ENCODE measurements around the gene KLK1.

GRCh38 chr19:50799547-50799851 is 24.1 kb downstream of the KLK1 start:
- TF ChIP-seq CTCF (IDR thresholded peaks at IDR 0.05 in 4 of 5, conservative IDR thresholded peaks at IDR 0.05 in 1 of 5), result no peak
- TF ChIP-seq POLR2A (IDR thresholded peaks at IDR 0.05), result no peak
